WTC11 (cell line): ENCODE results near the gene STARD7. TPM values are rescaled to one million over a fixed set of nuclear protein-coding genes. Genes with fewer than 3 reads are reported as not detected.

Source experiments
- ATAC-seq: fragments of 200-7000 bp; cut with Tn5 transposase; 2 replicates; pipeline ENCODE4 v1.10.0; 2021; ENCODE audit warnings: mild to moderate bottlenecking, moderate library complexity
- CTCF ChIA-PET: fragments of 300-600 bp; sonication (Branson Sonifier 250); formaldehyde crosslinking; loops from one replicate; lab custom pipeline; 2021; ENCODE audit warnings: antibody characterized with exemption; lab: Charles Lee
- POLR2A ChIA-PET: fragments of 350-600 bp; sonication (Branson Sonifier 250); formaldehyde crosslinking; loops from one replicate; lab custom pipeline; 2021; ENCODE audit warnings: antibody characterized with exemption; lab: Charles Lee
- DNase-seq: peaks from one replicate; pipeline ENCODE4 v3.0.0; 2021; ENCODE audit warnings: low spot score
- H3K27ac Mint-ChIP-seq: 2 replicates; pipeline ENCODE4 v1.8.0; 2021; ENCODE audit warnings: mixed read lengths
- H3K27me3 Mint-ChIP-seq: 2 replicates; pipeline ENCODE4 v1.8.0; 2021; ENCODE audit warnings: low read depth, mild to moderate bottlenecking, moderate library complexity, mixed read lengths
- H3K36me3 Mint-ChIP-seq: 2 replicates; pipeline ENCODE4 v1.8.0; 2021; ENCODE audit warnings: mixed read lengths
- H3K4me1 Mint-ChIP-seq: 2 replicates; pipeline ENCODE4 v1.8.0; 2022; ENCODE audit warnings: mixed read lengths
- H3K4me3 Mint-ChIP-seq: 2 replicates; pipeline ENCODE4 v1.8.0; 2021; ENCODE audit warnings: mild to moderate bottlenecking, moderate library complexity, mixed read lengths
- H3K9me3 Mint-ChIP-seq: 2 replicates; pipeline ENCODE4 v1.8.0; 2021; ENCODE audit warnings: mixed read lengths
- FOXK1 ChIP-seq: sonication (generic); formaldehyde crosslinking; IDR thresholded peaks from 2 replicates; pipeline ENCODE4 v1.8.0; 2022; ENCODE audit warnings: mild to moderate bottlenecking, moderate library complexity, missing genetic modification reagents
- IRF2 ChIP-seq: sonication (generic); formaldehyde crosslinking; IDR thresholded peaks from 2 replicates; pipeline ENCODE4 v1.8.0; 2022; ENCODE audit warnings: low read depth, missing genetic modification reagents, borderline replicate concordance
- JAZF1 ChIP-seq: fragments of 250-450 bp; sonication (Bioruptor Pico); IDR thresholded peaks from 2 replicates; pipeline ENCODE4 v1.9.0; 2021; ENCODE audit warnings: moderate library complexity, mild to moderate bottlenecking, inconsistent platforms
- JUN ChIP-seq: sonication (generic); formaldehyde crosslinking; IDR thresholded peaks from 2 replicates; pipeline ENCODE4 v1.8.0; 2023; ENCODE audit warnings: mild to moderate bottlenecking, missing genetic modification reagents
- NFE2L1 ChIP-seq: sonication (generic); formaldehyde crosslinking; IDR thresholded peaks from 2 replicates; pipeline ENCODE4 v1.8.1; 2023; ENCODE audit warnings: missing genetic modification reagents
- NR2C2 ChIP-seq: sonication (generic); formaldehyde crosslinking; IDR thresholded peaks from 2 replicates; pipeline ENCODE4 v1.8.0; 2022; ENCODE audit warnings: mild to moderate bottlenecking, missing genetic modification reagents
- SP1 ChIP-seq: sonication (generic); formaldehyde crosslinking; conservative IDR thresholded peaks from 2 replicates; pipeline ENCODE4 v1.8.1; 2022; ENCODE audit warnings: missing genetic modification reagents
- TCF7 ChIP-seq: sonication (generic); formaldehyde crosslinking; IDR thresholded peaks from 2 replicates; pipeline ENCODE4 v1.8.0; 2022; ENCODE audit warnings: mild to moderate bottlenecking, low read depth, missing genetic modification reagents, moderate library complexity
- TP53 ChIP-seq: sonication (generic); formaldehyde crosslinking; IDR thresholded peaks from 2 replicates; pipeline ENCODE4 v1.8.1; 2023; ENCODE audit warnings: mild to moderate bottlenecking, missing genetic modification reagents
- ZNF219 ChIP-seq: sonication (generic); formaldehyde crosslinking; IDR thresholded peaks from 2 replicates; pipeline ENCODE4 v1.8.0; 2023; ENCODE audit warnings: missing genetic modification reagents, mild to moderate bottlenecking, borderline replicate concordance
- total RNA-seq: library from RNA; stranded (reverse); gene quantifications from 3 replicates; pipeline ENCODE4 v1.2.3, GENCODE V29; 2021
- TF ChIP-seq, protein P1 (sequence below): fragments of 250-450 bp; sonication (Bioruptor Pico); IDR thresholded peaks from 2 replicates; pipeline ENCODE4 v1.9.0; 2021; ENCODE audit warnings: mild to moderate bottlenecking
- TF ChIP-seq, protein P2 (sequence below): sonication (generic); formaldehyde crosslinking; IDR thresholded peaks from 2 replicates; pipeline ENCODE4 v1.8.0; 2023; ENCODE audit warnings: mild to moderate bottlenecking, missing genetic modification reagents
- TF ChIP-seq, protein P3 (sequence below): sonication (generic); formaldehyde crosslinking; IDR thresholded peaks from 2 replicates; pipeline ENCODE4 v1.8.1; 2022; ENCODE audit warnings: low read depth, missing genetic modification reagents, borderline replicate concordance
- TF ChIP-seq, protein P4 (sequence below): sonication (generic); formaldehyde crosslinking; IDR thresholded peaks from 2 replicates; pipeline ENCODE4 v1.8.0; 2022; ENCODE audit warnings: mild to moderate bottlenecking, missing genetic modification reagents
- TF ChIP-seq, protein P5 (sequence below): fragments of 250-450 bp; sonication (Bioruptor Pico); IDR thresholded peaks from 2 replicates; pipeline ENCODE4 v1.9.0; 2021; ENCODE audit warnings: moderate library complexity, mild to moderate bottlenecking, inconsistent platforms, borderline replicate concordance
- TF ChIP-seq, protein P6 (sequence below): sonication (generic); formaldehyde crosslinking; IDR thresholded peaks from 2 replicates; pipeline ENCODE4 v1.8.1; 2022; ENCODE audit warnings: missing genetic modification reagents, borderline replicate concordance
- TF ChIP-seq, protein P7 (sequence below): sonication (generic); formaldehyde crosslinking; conservative IDR thresholded peaks from 2 replicates; pipeline ENCODE4 v1.8.1; 2022; ENCODE audit warnings: mild to moderate bottlenecking, missing genetic modification reagents
- TF ChIP-seq, protein P8 (sequence below): fragments of 200-600 bp; IDR thresholded peaks from 2 replicates; pipeline ENCODE4 v1.8.0; 2022; ENCODE audit warnings: antibody characterized with exemption

The STARD7 gene
- total RNA-seq, 1 experiment from 2014 or later = 217 TPM

DNA sequence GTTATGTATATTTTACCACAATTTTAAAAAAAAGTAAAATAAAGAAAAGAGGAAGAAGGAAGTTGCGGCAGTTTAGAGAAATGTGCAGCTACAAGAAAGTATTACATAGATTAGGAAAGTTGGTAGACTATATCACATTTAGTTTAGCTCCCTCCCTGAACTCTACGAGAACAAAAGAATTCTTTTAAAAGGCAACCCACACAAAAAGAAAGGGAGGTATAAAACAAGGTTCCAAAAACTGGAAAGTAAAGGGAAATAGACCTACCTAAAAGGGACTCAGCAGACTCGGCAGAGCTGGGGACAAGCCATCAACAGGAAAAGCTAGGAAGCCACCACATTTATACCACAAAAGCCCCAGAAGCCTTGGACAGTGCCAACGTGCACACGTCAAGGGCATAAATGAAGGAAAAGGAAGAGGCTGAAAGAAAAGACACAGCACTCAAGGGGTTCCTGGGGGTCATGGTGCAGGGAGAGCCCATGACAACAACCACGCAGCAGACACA is 48.0 kb upstream of the STARD7 start (continued):
- no peak for TF ChIP-seq TP53 (CRISPR knock-in tag)

DNA sequence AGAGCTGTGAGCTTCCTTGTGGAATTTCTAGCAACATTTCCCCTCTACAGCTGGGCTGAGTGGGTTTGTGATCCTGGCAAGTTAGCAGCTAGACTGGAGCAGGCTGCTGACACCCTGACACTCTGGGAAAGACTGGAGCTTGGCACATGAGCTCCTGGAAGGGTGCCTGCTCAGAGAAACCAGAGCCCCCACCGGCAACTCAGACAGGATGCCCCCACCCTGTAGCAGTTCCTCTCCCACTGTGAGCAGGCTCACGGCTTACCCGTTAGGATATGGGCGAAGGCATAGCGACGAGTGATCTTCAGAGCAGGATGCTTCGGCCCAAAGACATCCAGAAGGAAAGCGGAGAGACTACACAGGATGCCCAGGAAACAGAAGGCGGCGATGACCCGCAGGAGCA is 45.9 kb upstream of the STARD7 start:
- H3K4me1 Mint-ChIP-seq = peaks cover under 1% of the 10 kb centered on the region; the same call in 1 of the 2 replicates
- DNase-seq = no peak
- H3K27me3 Mint-ChIP-seq = no peaks in the 10 kb centered on the region
- no peak overlapping the region for H3K27ac Mint-ChIP-seq
- peaks cover 26% of the 10 kb centered on the region for H3K36me3 Mint-ChIP-seq
- TF ChIP-seq NR2C2 (CRISPR knock-in tag) (no peak), NFE2L1 (CRISPR knock-in tag) (no peak), ZNF219 (CRISPR knock-in tag) (no peak)
- TF ChIP-seq, protein P1, sequence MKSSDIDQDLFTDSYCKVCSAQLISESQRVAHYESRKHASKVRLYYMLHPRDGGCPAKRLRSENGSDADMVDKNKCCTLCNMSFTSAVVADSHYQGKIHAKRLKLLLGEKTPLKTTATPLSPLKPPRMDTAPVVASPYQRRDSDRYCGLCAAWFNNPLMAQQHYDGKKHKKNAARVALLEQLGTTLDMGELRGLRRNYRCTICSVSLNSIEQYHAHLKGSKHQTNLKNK (CRISPR knock-in tag) = no peak
- TF ChIP-seq, protein P2, sequence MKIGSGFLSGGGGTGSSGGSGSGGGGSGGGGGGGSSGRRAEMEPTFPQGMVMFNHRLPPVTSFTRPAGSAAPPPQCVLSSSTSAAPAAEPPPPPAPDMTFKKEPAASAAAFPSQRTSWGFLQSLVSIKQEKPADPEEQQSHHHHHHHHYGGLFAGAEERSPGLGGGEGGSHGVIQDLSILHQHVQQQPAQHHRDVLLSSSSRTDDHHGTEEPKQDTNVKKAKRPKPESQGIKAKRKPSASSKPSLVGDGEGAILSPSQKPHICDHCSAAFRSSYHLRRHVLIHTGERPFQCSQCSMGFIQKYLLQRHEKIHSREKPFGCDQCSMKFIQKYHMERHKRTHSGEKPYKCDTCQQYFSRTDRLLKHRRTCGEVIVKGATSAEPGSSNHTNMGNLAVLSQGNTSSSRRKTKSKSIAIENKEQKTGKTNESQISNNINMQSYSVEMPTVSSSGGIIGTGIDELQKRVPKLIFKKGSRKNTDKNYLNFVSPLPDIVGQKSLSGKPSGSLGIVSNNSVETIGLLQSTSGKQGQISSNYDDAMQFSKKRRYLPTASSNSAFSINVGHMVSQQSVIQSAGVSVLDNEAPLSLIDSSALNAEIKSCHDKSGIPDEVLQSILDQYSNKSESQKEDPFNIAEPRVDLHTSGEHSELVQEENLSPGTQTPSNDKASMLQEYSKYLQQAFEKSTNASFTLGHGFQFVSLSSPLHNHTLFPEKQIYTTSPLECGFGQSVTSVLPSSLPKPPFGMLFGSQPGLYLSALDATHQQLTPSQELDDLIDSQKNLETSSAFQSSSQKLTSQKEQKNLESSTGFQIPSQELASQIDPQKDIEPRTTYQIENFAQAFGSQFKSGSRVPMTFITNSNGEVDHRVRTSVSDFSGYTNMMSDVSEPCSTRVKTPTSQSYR (CRISPR knock-in tag) = no peak
- TF ChIP-seq, protein P3, sequence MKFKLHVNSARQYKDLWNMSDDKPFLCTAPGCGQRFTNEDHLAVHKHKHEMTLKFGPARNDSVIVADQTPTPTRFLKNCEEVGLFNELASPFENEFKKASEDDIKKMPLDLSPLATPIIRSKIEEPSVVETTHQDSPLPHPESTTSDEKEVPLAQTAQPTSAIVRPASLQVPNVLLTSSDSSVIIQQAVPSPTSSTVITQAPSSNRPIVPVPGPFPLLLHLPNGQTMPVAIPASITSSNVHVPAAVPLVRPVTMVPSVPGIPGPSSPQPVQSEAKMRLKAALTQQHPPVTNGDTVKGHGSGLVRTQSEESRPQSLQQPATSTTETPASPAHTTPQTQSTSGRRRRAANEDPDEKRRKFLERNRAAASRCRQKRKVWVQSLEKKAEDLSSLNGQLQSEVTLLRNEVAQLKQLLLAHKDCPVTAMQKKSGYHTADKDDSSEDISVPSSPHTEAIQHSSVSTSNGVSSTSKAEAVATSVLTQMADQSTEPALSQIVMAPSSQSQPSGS = no peak
- POLR2A ChIA-PET = interaction anchor here (0.6 kb wide), 1 partner anchor 13 kb away, joined by 8 read pairs; no protein-coding TSS in a partner anchor
- H3K4me3 Mint-ChIP-seq = no peak overlapping the region
- CTCF ChIA-PET = interaction anchor here (1.3 to 1.6 kb wide), 2 partner anchors 13 to 116 kb away, joined by 4 to 5 read pairs; partner anchors contain the start of gene ASTL
- no peaks in the 10 kb centered on the region for H3K9me3 Mint-ChIP-seq
- no peak for ATAC-seq

DNA sequence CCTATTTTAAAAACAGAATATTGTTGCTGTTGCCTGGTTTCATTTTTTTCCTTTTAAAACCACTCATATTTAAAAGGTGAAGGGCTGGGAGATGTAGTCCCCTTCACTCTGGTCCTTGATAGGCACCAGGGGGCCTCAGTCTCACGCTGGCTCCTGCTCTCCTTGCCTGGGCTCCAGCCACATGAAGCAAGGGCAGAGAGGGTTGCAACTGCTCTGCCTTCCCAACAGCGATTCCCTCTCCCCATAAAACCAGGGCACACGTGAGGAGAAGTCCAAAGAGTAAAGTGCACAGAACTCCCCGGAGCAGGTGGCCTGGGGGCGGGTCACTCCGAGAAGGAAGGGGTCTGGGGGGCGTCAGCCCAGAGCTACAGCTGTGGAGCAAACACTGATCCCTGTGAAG is 44.4 kb upstream of the STARD7 start:
- Mint-ChIP-seq H3K36me3 (peaks cover 26% of the 10 kb centered on the region), H3K4me1 (no peaks in the 10 kb centered on the region; the same call in 1 of the 2 replicates), H3K27ac (no peak overlapping the region), H3K27me3 (no peaks in the 10 kb centered on the region), H3K9me3 (no peaks in the 10 kb centered on the region), H3K4me3 (no peak overlapping the region)
- DNase-seq (no peak), ATAC-seq (no peak)
- POLR2A ChIA-PET = no interaction called here
- CTCF ChIA-PET = interaction anchor here (1.6 kb wide), 1 partner anchor 12 kb away, joined by 4 read pairs; no protein-coding TSS in a partner anchor
- TF ChIP-seq, protein P4, sequence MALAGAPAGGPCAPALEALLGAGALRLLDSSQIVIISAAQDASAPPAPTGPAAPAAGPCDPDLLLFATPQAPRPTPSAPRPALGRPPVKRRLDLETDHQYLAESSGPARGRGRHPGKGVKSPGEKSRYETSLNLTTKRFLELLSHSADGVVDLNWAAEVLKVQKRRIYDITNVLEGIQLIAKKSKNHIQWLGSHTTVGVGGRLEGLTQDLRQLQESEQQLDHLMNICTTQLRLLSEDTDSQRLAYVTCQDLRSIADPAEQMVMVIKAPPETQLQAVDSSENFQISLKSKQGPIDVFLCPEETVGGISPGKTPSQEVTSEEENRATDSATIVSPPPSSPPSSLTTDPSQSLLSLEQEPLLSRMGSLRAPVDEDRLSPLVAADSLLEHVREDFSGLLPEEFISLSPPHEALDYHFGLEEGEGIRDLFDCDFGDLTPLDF = no peak
- no peak for TF ChIP-seq IRF2 (CRISPR knock-in tag)
- TF ChIP-seq SP1 = no peak

DNA sequence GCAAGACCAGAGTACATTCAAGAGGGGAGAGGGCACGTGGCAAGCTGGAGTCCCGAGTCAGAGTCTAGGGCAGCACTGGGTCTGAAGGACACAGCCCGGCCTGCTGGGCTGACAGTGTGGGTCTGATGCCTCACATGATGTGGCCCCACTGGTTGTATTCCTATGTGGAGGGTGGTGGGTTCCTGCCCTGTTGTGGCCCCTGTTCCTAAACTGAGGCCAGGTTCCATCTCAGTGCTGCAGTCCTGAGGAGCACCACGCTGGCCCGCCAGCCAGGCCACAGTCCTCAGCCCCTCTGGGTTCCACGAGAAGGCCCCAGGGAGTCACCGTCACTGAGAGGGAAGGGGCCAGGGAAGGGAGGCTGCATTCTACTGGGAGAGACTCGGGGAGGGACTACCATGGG is 43.9 kb upstream of the STARD7 start:
- no peaks in the 10 kb centered on the region for H3K9me3 Mint-ChIP-seq
- ChIA-PET POLR2A (no interaction called here), CTCF (no interaction called here)
- no peaks in the 10 kb centered on the region; the same call in 1 of the 2 replicates for H3K4me1 Mint-ChIP-seq
- no peaks in the 10 kb centered on the region for H3K27me3 Mint-ChIP-seq
- H3K36me3 Mint-ChIP-seq = peaks cover 26% of the 10 kb centered on the region
- H3K4me3 Mint-ChIP-seq = no peak overlapping the region
- DNase-seq = no peak
- no peak overlapping the region for H3K27ac Mint-ChIP-seq
- ATAC-seq = no peak
- no peak for TF ChIP-seq FOXK1 (CRISPR knock-in tag)
- no peak for TF ChIP-seq TCF7 (CRISPR knock-in tag)
- TF ChIP-seq ZNF219 (CRISPR knock-in tag) = no peak
- no peak for TF ChIP-seq NR2C2 (CRISPR knock-in tag)
- TF ChIP-seq, protein P5, sequence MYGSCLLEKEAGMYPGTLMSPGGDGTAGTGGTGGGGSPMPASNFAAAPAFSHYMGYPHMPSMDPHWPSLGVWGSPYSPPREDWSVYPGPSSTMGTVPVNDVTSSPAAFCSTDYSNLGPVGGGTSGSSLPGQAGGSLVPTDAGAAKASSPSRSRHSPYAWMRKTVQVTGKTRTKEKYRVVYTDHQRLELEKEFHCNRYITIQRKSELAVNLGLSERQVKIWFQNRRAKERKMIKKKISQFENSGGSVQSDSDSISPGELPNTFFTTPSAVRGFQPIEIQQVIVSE (CRISPR knock-in tag) = no peak
- TF ChIP-seq, protein P6, sequence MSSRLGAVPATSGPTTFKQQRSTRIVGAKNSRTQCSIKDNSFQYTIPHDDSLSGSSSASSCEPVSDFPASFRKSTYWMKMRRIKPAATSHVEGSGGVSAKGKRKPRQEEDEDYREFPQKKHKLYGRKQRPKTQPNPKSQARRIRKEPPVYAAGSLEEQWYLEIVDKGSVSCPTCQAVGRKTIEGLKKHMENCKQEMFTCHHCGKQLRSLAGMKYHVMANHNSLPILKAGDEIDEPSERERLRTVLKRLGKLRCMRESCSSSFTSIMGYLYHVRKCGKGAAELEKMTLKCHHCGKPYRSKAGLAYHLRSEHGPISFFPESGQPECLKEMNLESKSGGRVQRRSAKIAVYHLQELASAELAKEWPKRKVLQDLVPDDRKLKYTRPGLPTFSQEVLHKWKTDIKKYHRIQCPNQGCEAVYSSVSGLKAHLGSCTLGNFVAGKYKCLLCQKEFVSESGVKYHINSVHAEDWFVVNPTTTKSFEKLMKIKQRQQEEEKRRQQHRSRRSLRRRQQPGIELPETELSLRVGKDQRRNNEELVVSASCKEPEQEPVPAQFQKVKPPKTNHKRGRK (CRISPR knock-in tag) = no peak
- TF ChIP-seq JUN = no peak
- TF ChIP-seq, protein P7, sequence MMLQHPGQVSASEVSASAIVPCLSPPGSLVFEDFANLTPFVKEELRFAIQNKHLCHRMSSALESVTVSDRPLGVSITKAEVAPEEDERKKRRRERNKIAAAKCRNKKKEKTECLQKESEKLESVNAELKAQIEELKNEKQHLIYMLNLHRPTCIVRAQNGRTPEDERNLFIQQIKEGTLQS (CRISPR knock-in tag) = no peak
- TF ChIP-seq, protein P4 = no peak
- TF ChIP-seq, protein P8, sequence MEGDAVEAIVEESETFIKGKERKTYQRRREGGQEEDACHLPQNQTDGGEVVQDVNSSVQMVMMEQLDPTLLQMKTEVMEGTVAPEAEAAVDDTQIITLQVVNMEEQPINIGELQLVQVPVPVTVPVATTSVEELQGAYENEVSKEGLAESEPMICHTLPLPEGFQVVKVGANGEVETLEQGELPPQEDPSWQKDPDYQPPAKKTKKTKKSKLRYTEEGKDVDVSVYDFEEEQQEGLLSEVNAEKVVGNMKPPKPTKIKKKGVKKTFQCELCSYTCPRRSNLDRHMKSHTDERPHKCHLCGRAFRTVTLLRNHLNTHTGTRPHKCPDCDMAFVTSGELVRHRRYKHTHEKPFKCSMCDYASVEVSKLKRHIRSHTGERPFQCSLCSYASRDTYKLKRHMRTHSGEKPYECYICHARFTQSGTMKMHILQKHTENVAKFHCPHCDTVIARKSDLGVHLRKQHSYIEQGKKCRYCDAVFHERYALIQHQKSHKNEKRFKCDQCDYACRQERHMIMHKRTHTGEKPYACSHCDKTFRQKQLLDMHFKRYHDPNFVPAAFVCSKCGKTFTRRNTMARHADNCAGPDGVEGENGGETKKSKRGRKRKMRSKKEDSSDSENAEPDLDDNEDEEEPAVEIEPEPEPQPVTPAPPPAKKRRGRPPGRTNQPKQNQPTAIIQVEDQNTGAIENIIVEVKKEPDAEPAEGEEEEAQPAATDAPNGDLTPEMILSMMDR = no peak
- TF ChIP-seq JAZF1 (CRISPR knock-in tag) = no peak
